NCI-H1417 treated with DMSO at 0.1 percent for 48 hours (cell line): Measurements from ENCODE around the gene DNAI1.

Experiments used
- DNase-seq: peaks from one replicate; lab custom pipeline; 2025; lab: John Stamatoyannopoulos, UW

The DNAI1 gene

DNA sequence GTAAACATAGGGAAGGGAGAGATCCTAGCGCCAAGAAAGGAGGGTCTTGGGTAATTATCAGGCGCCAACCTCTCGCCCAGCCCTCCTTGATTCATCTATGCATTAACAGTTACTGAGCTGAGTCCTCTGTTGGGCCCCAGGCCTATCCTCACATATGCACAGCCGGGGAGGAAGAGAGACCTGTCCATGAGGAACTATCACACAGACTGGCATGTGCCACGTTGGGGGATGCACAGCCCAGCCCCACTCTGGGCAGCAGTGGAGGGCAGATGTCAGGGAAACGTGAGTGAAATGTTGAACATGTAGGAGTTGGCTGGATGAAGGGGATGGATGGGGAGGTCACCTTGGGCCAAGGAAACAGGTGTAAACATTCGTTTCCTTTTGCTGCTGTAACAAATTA lies 82.9 kb downstream of the DNAI1 start:
- no peak for DNase-seq

- no peak for DNase-seq
Measured at GRCh38 chr9:34544035-34544434, 85.4 kb downstream of the DNAI1 start.

DNA sequence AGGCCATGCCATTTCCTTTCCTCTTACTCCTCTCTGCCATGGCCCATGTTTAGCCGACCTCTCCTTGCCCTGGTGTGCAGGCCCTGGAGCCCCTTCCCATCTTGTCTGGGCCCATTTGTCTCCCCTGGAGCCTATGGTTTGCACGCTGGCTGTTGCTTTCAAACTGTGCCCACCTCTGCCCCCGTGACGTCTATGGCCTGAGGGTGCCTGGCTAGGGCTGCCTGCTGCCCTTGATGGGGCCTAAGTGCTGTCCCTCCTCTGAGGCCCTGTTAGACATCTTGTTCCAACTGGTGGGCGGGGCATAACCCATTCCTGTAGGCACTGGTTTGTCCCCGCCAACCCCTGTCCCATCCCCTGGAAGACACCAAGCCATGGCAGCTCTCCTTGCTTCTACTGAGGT lies 86.9 kb downstream of the DNAI1 start:
- DNase-seq = no peak

DNA sequence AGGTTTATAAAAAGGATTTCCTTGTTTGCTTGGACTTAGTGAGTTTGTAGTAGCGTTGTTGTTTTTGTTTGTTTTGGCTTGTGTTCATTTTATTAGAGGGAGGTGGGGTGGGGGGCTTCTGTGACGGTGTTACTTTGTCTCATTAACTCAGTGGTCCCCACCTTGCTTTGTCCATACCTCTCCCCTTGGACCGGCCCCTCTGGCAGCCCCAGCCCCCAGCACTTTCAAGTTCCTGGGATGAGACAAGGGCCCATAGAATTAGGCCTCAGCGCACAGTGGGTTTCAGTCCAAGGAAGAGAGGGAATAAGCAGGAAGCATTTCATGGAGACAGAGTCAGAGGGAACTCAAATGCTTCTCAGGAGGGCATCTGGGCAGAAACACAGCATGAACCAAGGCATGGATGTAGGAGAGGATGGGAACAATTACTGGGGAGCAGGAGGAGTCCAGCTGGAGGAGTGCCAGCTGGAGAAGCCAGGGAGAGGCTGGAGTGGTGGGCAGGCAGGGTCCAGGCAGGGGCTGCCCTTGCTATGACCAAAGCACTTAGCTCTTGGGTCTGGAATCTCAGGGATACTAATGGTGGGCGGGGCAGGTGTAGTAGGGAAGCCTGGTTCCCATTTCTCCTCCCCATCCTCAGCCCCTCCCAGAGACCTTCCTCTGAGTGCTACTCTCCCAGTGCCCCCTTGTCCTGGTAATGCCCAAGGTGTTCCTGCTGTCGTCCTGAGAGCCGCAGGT lies 87.7 kb downstream of the DNAI1 start:
- no peak for DNase-seq

- no peak for DNase-seq
Measured at GRCh38 chr9:34546834-34547827, 88.5 kb downstream of the DNAI1 start.

DNA sequence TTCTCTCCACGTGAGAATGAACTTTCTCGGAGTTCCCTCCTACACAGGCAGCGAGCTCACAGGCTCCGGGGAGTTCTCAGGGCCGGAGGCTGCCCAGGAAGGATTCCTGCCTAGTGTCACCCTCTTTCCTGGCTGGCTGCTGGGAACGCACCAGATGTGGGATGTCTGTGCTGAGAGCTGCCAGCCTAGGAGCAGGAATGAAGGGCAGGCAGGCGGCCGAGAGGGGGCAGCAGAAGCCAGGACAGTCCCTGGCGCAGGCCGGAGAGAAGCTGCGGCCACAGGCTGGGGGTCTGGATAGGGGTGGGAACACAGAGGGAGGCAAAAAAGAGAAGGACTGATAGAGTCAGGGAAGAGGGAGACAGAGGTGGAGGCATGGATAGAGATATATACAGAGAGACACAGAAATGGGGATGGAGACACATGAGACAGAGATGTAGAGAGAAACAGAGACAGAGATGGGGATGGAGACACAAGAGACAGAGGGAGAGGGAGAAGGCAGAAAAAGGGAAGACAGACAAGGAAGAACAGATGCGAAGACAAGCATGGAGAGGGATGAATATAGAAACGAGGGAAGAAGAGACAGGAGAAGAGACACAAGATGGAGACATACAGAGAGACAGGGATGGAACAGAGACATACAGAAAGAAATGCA lies 89.5 kb downstream of the DNAI1 start:
- DNase-seq = no peak

DNA sequence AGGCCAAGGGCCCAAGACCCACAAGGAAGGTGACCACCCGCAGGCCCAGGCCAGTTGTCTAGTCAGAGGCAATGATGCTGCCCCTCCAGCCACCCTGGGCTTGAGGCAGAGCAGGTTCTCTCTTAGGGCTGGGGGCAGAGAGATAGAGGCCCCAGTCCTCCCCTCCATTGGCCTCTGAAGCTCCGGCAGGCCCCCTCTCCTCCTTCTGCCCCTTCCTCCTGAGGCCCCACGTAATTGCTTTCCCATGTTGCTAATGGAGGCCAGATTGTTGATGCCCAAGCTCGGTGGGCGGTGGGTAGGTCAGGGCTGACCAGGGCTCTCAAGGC lies 90.8 kb downstream of the DNAI1 start:
- no peak for DNase-seq

GRCh38 chr9:34550016-34550680 lies 91.5 kb downstream of the DNAI1 start:
- no peak for DNase-seq

DNA sequence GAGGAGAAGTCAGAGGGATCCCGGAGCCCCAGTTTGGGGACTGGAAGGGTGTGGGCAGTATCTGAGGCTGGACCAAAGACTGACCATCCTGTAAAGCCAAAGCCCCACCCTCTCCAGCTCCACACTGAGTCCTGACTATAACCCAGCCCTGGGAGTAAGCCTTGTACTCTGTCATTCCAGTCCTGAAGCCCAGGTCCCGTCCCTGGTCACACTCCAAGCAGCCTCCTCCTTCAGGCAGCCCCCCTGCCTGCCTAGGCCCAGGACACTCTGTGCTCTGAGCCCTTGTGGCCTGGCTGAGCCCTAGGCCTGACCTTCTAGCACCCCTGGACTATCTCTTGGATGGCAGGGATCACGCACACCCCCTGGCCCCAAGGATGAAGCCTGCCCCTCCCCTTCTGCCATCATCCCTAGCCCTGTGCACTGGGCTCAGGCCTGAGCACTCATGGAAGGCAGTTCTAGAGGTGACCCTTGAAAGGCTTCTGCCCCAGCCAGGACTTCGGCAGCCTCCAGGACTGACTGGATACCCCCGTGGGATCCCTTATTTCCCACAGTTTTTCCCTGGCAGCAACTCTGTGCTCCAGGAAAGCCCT lies 92.2 kb downstream of the DNAI1 start:
- DNase-seq = no peak

DNA sequence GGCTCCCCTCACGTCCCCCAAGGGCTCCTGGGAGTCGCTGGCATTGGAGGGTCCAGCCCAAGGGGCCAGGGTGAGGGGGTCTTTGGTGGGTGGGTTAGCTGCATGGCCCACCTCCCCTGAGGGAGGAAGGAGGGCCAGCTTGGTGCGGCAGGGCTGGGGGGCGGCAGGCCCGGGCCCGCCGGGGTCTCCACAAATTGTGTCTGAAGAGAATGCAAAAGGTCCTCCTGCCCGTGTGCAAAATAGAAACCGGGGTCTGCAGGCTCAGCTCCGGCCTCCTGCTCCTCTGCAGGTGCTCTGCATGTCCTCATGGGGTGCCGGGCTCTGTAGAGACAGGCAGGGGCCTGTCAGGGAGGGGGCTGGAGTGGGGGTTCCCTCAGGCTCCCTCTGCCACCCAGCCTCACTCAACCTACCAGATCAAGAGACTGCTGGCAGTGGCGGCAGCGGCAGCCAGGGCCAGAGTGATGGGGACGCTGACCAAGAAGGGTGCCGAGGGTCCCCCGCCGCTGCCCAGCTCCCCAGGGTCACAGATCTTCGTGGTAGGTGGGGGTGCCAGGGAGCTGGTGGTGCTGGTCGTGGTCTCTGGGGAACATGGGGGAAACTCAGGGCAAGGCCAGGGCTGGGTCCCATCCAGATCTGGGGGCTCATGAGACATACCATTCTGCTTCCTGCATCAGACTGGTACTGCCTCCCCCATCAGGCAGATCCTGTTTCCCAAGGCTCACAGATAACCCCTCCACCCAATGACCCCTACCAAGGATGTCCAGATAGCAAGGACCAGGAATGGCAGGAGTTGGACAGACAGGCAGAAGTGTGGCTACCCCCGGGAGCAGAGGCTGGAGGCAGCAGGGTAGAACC lies 93.4 kb downstream of the DNAI1 start:
- DNase-seq = no peak

GRCh38 chr9:34552606-34552981 lies 94.0 kb downstream of the DNAI1 start:
- no peak for DNase-seq

DNA sequence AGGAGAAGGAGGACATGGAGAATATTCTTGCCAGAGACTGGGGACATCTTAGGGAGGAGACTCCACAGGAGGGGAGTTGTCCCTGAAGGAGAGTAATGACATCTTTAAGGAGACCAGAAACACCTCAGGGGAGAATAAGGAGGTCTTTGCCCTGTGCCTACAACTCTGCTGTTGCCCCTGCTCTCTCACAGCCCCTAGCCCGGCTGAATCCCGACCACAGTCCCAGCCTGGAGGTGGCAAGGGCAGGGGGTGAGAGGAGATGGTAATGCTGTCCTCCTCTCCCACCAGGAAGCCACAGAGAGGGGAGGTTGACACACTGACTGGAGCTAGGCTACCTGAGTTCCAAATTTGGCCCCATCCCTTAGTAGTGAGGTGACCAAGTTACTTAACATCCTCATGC lies 94.4 kb downstream of the DNAI1 start:
- DNase-seq = no peak

- DNase-seq = no peak
Measured at GRCh38 chr9:34553511-34554021, 95.0 kb downstream of the DNAI1 start.

- no peak for DNase-seq
Measured at GRCh38 chr9:34554211-34555001, 95.8 kb downstream of the DNAI1 start.

DNA sequence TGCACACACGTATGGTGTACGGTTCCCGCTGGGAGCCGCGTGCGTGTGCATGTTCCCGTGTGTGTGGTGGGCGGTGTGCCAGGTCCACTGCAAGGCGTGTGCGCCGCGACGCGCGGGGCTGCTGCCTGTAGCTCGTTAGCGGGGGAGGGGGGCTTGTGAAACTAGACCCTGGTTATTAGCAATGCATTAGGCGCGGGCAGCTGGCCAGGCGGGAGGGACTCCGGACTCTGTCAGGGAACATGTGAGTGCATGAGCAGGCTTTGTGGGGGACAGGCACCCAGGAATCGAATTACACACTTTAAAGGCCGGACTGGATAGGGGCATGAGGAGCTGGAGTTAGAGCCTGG lies 96.4 kb downstream of the DNAI1 start:
- DNase-seq = no peak

DNA sequence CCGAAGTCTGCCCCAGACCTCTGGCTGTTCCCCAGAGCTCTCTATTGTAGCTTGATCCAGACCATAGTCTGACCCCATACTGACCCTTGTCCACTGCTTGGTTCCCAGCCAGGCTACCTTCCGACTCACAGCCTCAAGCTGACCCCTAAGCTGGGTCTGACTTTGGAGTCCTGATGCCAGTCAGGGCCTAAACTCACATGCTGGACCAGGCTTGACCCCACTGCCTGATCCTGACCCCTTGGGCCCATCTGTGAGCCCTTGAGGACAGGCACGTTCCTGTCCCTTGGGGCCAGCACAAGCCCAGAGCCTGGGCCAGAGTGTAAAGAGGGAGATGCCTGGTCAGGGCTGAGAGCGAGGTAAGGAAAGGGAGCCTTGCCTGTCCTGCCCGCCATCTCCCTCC lies 96.9 kb downstream of the DNAI1 start:
- no peak for DNase-seq

DNA sequence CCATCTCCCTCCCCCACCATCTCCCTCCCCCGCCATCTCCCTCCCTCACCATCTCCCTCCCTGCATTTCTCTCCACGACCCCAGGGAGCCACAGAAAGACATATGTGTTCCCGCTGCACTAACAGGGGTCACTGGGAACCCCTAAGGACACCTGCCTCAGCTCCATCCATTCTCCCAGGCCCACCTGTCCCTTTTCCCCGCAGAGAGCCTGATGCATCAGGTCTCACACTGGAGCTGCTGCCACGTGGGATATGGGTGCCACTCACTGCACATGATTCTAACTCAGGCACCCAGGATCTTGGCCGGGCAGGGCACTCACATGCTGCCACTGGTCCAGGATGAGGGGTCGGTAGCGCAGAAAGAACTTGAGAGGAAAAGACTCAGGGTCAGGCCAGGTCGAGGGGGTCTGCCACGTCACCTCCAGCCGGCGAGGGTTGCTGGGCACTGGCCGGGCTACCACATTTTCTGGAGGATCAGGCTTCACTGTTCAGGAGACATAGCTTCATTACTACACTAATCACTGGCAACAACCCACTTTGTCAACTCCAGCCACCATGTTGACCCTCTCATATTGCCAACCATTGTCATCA lies 97.4 kb downstream of the DNAI1 start:
- no peak for DNase-seq

DNA sequence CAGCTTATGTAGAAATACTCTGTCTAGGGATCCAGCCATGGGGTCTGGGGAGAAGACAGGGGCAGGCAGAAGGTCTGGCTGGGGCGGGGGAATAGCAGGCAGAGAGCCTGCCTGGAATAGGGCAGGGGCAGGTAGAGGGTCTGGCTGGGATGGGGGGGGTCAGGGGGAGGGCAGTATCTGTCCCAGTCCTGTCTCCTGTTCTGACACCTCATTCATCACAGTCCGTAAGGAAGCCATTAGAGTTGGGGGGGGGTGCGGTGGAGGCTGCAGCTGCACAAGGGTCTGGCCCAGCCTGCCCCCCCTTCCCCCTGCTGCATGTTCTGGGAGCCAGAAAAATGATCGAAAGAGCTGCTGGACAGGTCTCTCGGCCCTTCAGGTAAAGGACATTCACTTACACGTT lies 98.3 kb downstream of the DNAI1 start:
- DNase-seq = no peak

DNA sequence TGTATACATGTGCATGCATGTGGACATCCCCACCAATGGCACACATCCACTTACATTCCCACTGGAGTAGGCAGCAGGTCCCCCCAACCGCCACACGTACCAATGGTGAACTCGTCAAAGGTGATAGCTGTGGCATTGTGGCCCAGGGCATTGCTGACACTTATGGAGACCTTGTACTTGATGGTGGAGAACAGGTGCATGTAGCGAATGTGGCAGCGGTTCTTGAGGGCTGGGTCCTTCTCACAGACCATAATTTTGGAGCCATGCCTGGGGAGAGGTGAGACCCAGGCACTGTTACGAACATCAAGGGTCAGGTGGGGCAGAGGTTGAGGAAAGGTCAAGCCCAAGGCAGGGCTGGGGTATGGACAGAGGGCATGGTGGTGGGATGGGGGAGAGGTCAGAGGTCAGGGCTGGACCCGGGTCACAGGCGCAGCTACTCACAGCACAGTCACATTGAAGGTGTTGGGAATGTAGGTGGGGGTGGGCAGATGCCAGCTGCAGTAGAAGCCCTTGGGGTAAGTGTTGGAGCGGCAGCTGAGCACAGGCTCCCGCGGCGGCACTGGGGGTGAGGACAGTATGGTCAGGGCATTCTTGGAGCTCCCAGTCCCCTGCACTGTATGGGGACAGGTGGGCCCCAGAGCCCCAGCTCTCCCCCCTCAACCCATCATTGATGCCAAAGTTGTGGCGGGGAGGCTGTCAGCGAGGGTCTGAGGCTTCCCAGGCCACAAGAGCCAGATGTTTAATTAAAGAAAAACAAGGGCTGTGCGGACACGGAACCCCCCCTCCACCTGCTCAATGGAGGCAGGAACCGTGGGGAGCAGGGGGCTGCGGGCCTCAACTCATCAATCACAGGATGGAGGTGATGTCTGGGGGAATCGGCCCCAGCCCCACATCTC lies 99.1 kb downstream of the DNAI1 start:
- no peak for DNase-seq
